HepG2 (cell line): ENCODE data around the gene TASP1. TPM values are rescaled to one million over a fixed set of nuclear protein-coding genes. Genes with fewer than 3 reads are reported as not detected.

ENCODE experiments used
- GABPA ChIP-seq, 2 experiments: IDR thresholded peaks; 2 replicates each; pipeline ENCODE4 v1.6.1; 2011 to 2016; ENCODE audit warnings: low read depth in 2 of 2, low read length in 1 of 2, missing biosample characterization in 1 of 2, missing genetic modification characterization in 1 of 2
- HDAC2 ChIP-seq: sonication (generic); formaldehyde crosslinking; IDR thresholded peaks from 2 replicates; pipeline ENCODE4 v1.4.0; 2020; ENCODE audit warnings: missing genetic modification reagents
- IKZF5 ChIP-seq: IDR thresholded peaks from 2 replicates; pipeline ENCODE4 v1.6.1; 2018; ENCODE audit warnings: missing genetic modification reagents, mild to moderate bottlenecking, missing compliant biosample characterization
- IRF2 ChIP-seq: IDR thresholded peaks from 2 replicates; pipeline ENCODE4 v1.6.1; 2018; ENCODE audit warnings: missing genetic modification reagents, missing compliant biosample characterization
- SAP130 ChIP-seq: IDR thresholded peaks from 2 replicates; pipeline ENCODE4 v1.6.1; 2016; ENCODE audit warnings: low read depth
- SIN3A ChIP-seq: IDR thresholded peaks from 2 replicates; pipeline ENCODE4 v1.6.1; 2011; ENCODE audit warnings: low read depth, mild to moderate bottlenecking, control low read depth, low read length, borderline replicate concordance
- STAT6 ChIP-seq: sonication (generic); formaldehyde crosslinking; IDR thresholded peaks from 2 replicates; pipeline ENCODE4 v1.4.0; 2020; ENCODE audit warnings: missing genetic modification reagents, mild to moderate bottlenecking, borderline replicate concordance
- TBL1XR1 ChIP-seq: fragments of 150-350 bp; IDR thresholded peaks from 2 replicates; pipeline ENCODE4 v1.6.1; 2014; ENCODE audit warnings: borderline replicate concordance, low read length; ENCODE audit not compliant: partially characterized antibody
- TBX2 ChIP-seq: sonication (generic); formaldehyde crosslinking; IDR thresholded peaks from 2 replicates; pipeline ENCODE4 v1.5.0; 2020; ENCODE audit warnings: missing genetic modification reagents, mild to moderate bottlenecking, borderline replicate concordance
- ZMAT3 ChIP-seq: sonication (generic); formaldehyde crosslinking; conservative IDR thresholded peaks from 2 replicates; pipeline ENCODE4 v1.7.0; 2021; ENCODE audit warnings: missing genetic modification reagents
- ZNF18 ChIP-seq: sonication (generic); formaldehyde crosslinking; IDR thresholded peaks from 2 replicates; pipeline ENCODE4 v1.8.0; 2022; ENCODE audit warnings: mild to moderate bottlenecking, missing genetic modification reagents; ENCODE audit not compliant: insufficient replicate concordance
- ZNF264 ChIP-seq: sonication (generic); formaldehyde crosslinking; IDR thresholded peaks from 2 replicates; pipeline ENCODE4 v1.4.0; 2020; ENCODE audit warnings: missing genetic modification reagents
- ZNF3 ChIP-seq: IDR thresholded peaks from 2 replicates; pipeline ENCODE4 v1.7.0; 2017; ENCODE audit warnings: inconsistent platforms
- ZNF605 ChIP-seq: sonication (generic); formaldehyde crosslinking; IDR thresholded peaks from 2 replicates; pipeline ENCODE4 v1.8.0; 2022; ENCODE audit warnings: mild to moderate bottlenecking, missing genetic modification reagents
- ZNF614 ChIP-seq: IDR thresholded peaks from 2 replicates; pipeline ENCODE4 v1.6.1; 2018; ENCODE audit warnings: missing biosample characterization, missing genetic modification reagents, inconsistent platforms, borderline replicate concordance
- ZNF878 ChIP-seq: sonication (generic); formaldehyde crosslinking; IDR thresholded peaks from 2 replicates; pipeline ENCODE4 v1.8.1; 2023; ENCODE audit warnings: mild to moderate bottlenecking, missing genetic modification reagents, moderate library complexity
- polyA plus RNA-seq, 8 experiments: library from polyadenylated mRNA; depleted of rRNA in 3 of 8; stranded (reverse) in 7 of 8; unstranded in 1 of 8; fragments of >200 nt; fragmentation: Illumina TruSeq in 4 of 8; extraction: Trizol in 4 of 8; gene quantifications; 2 replicates each; pipeline versions ENCODE4 v1.2.1 to v1.2.3, GENCODE V29; 2011 to 2016; ENCODE audit warnings: low read depth in 4 of 8, missing spikeins in 1 of 8, mixed read lengths in 1 of 8; ENCODE audit not compliant: insufficient read depth in 1 of 8
- total RNA-seq, 5 experiments: library from RNA; depleted of rRNA; stranded (reverse); fragments of >200 nt; fragmentation: Illumina TruSeq; extraction: Trizol; gene quantifications; 2 replicates each; pipeline ENCODE4 v1.2.3, GENCODE V29; 2016; ENCODE audit warnings: low read depth in 1 of 5
- TF ChIP-seq, protein P1 (sequence below): sonication (generic); formaldehyde crosslinking; IDR thresholded peaks from 2 replicates; pipeline ENCODE4 v1.4.0; 2020; ENCODE audit warnings: missing genetic modification reagents, borderline replicate concordance

TASP1 gene
- total and polyA plus RNA-seq, 2 of the 13 experiments (the other 11 are each of a cell fraction or from before 2014, with no cell fraction given) = 10.0 to 25.2 TPM

DNA sequence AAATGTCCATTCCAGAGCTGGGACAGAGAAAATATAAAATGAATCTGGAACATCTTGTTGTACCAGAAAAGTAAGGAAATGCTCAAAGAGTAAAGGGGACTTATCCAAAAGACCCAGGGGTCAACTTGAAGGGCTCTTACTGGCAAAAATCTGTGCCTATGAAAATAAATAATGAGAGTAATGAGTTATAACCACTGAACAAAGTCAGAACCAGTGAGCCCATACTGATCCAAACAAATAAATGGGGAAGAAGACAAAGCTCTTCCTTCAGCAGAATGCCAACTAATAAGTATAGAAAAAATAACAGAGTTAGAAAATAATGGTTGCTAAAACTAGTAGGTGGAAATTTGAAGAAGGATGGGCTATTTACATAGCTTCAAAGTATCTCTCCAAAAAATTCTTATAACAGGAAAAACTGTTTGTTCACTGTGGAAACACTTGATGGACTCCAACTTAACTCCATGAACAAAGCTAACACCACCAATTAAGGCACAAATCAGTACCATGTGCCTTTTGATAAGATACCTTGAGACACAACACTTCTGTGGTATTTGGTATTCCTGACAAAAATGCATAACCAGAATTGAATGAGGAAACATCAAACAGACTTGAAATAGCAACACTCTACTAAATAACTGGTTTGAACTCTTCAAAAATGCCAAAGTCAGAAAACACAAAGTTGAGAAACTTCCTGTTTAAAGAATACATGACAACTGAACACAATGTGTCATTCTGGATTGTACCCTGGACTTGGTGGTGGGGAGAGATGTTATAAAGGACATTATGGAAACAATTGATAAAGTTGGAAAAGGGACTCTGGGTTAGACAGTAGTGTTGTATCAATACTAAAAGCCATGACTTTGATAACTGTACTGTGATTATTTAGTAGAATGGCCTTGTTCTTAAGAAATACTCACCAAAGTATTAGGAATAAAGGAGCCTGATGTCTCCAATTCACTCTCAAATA lies 220.2 kb downstream of the TASP1 start (continued):
- TF ChIP-seq ZNF18 (CRISPR knock-in tag) = no peak
- peak; percentile 94 for TF ChIP-seq ZNF614 (CRISPR knock-in tag)
- TF ChIP-seq TBL1XR1 = peak; percentile 73
- TF ChIP-seq, protein P1, sequence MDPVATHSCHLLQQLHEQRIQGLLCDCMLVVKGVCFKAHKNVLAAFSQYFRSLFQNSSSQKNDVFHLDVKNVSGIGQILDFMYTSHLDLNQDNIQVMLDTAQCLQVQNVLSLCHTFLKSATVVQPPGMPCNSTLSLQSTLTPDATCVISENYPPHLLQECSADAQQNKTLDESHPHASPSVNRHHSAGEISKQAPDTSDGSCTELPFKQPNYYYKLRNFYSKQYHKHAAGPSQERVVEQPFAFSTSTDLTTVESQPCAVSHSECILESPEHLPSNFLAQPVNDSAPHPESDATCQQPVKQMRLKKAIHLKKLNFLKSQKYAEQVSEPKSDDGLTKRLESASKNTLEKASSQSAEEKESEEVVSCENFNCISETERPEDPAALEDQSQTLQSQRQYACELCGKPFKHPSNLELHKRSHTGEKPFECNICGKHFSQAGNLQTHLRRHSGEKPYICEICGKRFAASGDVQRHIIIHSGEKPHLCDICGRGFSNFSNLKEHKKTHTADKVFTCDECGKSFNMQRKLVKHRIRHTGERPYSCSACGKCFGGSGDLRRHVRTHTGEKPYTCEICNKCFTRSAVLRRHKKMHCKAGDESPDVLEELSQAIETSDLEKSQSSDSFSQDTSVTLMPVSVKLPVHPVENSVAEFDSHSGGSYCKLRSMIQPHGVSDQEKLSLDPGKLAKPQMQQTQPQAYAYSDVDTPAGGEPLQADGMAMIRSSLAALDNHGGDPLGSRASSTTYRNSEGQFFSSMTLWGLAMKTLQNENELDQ (CRISPR knock-in tag) = no peak
- peak; percentile 97 for TF ChIP-seq HDAC2
- 0 out of 2 replicates have a peak, but pooled peaks have one; percentile 38 for TF ChIP-seq SIN3A
- peak; percentile 59; the same call in 1 of the 2 replicates for TF ChIP-seq ZNF264 (CRISPR knock-in tag)
- TF ChIP-seq STAT6 (CRISPR knock-in tag) = 0 out of 2 replicates have a peak, but pooled peaks have one; percentile 52
- peak; percentile 81; the same call in 1 of the 2 replicates for TF ChIP-seq TBX2
- 0 out of 2 replicates have a peak, but pooled peaks have one; percentile 16 for TF ChIP-seq ZNF3 (CRISPR knock-in tag)
- peak; percentile 93 for TF ChIP-seq SAP130 (CRISPR knock-in tag)
- TF ChIP-seq GABPA (IDR thresholded peaks at IDR 0.05; ENCODE audit: low read depth, low read length) = no peak
- peak; percentile 79 for TF ChIP-seq GABPA (CRISPR knock-in tag; IDR thresholded peaks at IDR 0.05; ENCODE audit: low read depth)
- TF ChIP-seq ZMAT3 (CRISPR knock-in tag) = peak; percentile 60
- peak; percentile 77; the same call in 1 of the 2 replicates for TF ChIP-seq ZNF878 (CRISPR knock-in tag)
- TF ChIP-seq IKZF5 (CRISPR knock-in tag) = peak; percentile 97
- no peak for TF ChIP-seq ZNF605 (CRISPR knock-in tag)
- TF ChIP-seq IRF2 = peak; percentile 90
